GM23338 (cell line): ENCODE measurements around the gene NAB2. TPM values are rescaled to one million over a fixed set of nuclear protein-coding genes. Genes with fewer than 3 reads are reported as not detected.

Source experiments
- ATAC-seq: fragments of 200-7000 bp; cut with Tn5 transposase; 3 replicates; pipeline ENCODE4 v1.9.1; 2020
- DNase-seq: peaks from one replicate; pipeline ENCODE4 v3.0.0-alpha.2; 2015; ENCODE audit warnings: low spot score
- H2AFZ ChIP-seq: fragments of 200-600 bp; sonication (generic); 2 replicates; pipeline ENCODE4 v1.8.0; 2016; ENCODE audit warnings: antibody characterized with exemption, mild to moderate bottlenecking, moderate library complexity
- H3F3A ChIP-seq: fragments of 200-600 bp; sonication (generic); replicated peaks from 2 replicates; pipeline ENCODE4 v1.8.0; 2017; ENCODE audit warnings: antibody characterized with exemption, mixed run types, low read depth
- H3K27ac ChIP-seq: fragments of 200-600 bp; sonication (generic); 2 replicates; pipeline ENCODE4 v1.6.1; 2016; ENCODE audit warnings: low read depth
- H3K27me3 ChIP-seq: fragments of 200-600 bp; sonication (generic); 2 replicates; pipeline ENCODE4 v1.8.0; 2016; ENCODE audit warnings: mild to moderate bottlenecking, mixed run types, moderate library complexity; ENCODE audit not compliant: insufficient read depth
- H3K36me3 ChIP-seq: fragments of 200-600 bp; sonication (generic); 2 replicates; pipeline ENCODE4 v1.8.0; 2016; ENCODE audit warnings: mild to moderate bottlenecking; ENCODE audit not compliant: insufficient read depth
- H3K4me1 ChIP-seq: fragments of 200-600 bp; sonication (generic); 2 replicates; pipeline ENCODE4 v1.8.0; 2016; ENCODE audit warnings: mild to moderate bottlenecking, moderate library complexity; ENCODE audit not compliant: insufficient read depth
- H3K4me2 ChIP-seq: fragments of 200-600 bp; sonication (generic); 2 replicates; pipeline ENCODE4 v1.7.1; 2017; ENCODE audit warnings: mixed run types
- H3K4me3 ChIP-seq: fragments of 200-600 bp; sonication (generic); 2 replicates; pipeline ENCODE4 v1.6.1; 2016; ENCODE audit warnings: mixed run types
- H3K79me2 ChIP-seq: fragments of 200-600 bp; sonication (generic); replicated peaks from 2 replicates; pipeline ENCODE4 v1.8.0; 2017; ENCODE audit warnings: mild to moderate bottlenecking; ENCODE audit not compliant: insufficient read depth
- H3K9me2 ChIP-seq: fragments of 200-600 bp; sonication (generic); 2 replicates; pipeline ENCODE4 v1.8.0; 2017; ENCODE audit not compliant: insufficient read depth
- H4K20me1 ChIP-seq: fragments of 200-600 bp; sonication (generic); replicated peaks from 2 replicates; pipeline ENCODE4 v1.8.0; 2017; ENCODE audit warnings: mild to moderate bottlenecking; ENCODE audit not compliant: insufficient read depth
- H3K27ac Mint-ChIP-seq: 2 replicates; pipeline ENCODE4 v1.8.0; 2020; ENCODE audit warnings: inconsistent platforms, mild to moderate bottlenecking, moderate library complexity, mixed read lengths
- H3K27me3 Mint-ChIP-seq: 3 replicates; pipeline ENCODE4 v1.8.0; 2022; ENCODE audit warnings: low read depth, mild to moderate bottlenecking, moderate library complexity, mixed read lengths, inconsistent platforms; ENCODE audit not compliant: insufficient read depth, poor library complexity
- H3K36me3 Mint-ChIP-seq: 3 replicates; pipeline ENCODE4 v1.8.0; 2021; ENCODE audit warnings: low read depth, mild to moderate bottlenecking, inconsistent platforms, moderate library complexity, mixed read lengths
- H3K4me1 Mint-ChIP-seq: 3 replicates; pipeline ENCODE4 v1.8.0; 2020; ENCODE audit warnings: mild to moderate bottlenecking, inconsistent platforms, mixed read lengths
- H3K4me3 Mint-ChIP-seq: 3 replicates; pipeline ENCODE4 v1.8.0; 2021; ENCODE audit warnings: moderate library complexity, mild to moderate bottlenecking, inconsistent platforms, mixed read lengths
- H3K9me3 Mint-ChIP-seq: 3 replicates; pipeline ENCODE4 v1.8.0; 2020; ENCODE audit warnings: moderate library complexity, mild to moderate bottlenecking, inconsistent platforms, mixed read lengths
- CREB1 ChIP-seq: fragments of 250-450 bp; sonication (Bioruptor Pico); IDR thresholded peaks from 2 replicates; pipeline ENCODE4 v1.5.0; 2020; ENCODE audit warnings: low read depth, mild to moderate bottlenecking, moderate library complexity
- EZH2 ChIP-seq: fragments of 200-600 bp; sonication (generic); IDR thresholded peaks from one replicate; pipeline ENCODE4 v1.8.0; 2017; ENCODE audit warnings: antibody characterized with exemption, mild to moderate bottlenecking, low read depth; ENCODE audit not compliant: unreplicated experiment
- EZH2phosphoT487 ChIP-seq: fragments of 200-600 bp; sonication (generic); IDR thresholded peaks from one replicate; pipeline ENCODE4 v1.8.1; 2018; ENCODE audit warnings: antibody characterized with exemption; ENCODE audit not compliant: unreplicated experiment
- JUNB ChIP-seq: IDR thresholded peaks from one replicate; pipeline ENCODE4 v1.6.1; 2016; ENCODE audit warnings: antibody characterized with exemption; ENCODE audit not compliant: unreplicated experiment
- NANOG ChIP-seq: IDR thresholded peaks from 2 replicates; pipeline ENCODE4 v1.6.1; 2016; ENCODE audit warnings: antibody characterized with exemption, borderline replicate concordance
- POLR2AphosphoS5 ChIP-seq: IDR thresholded peaks from 2 replicates; pipeline ENCODE4 v1.6.1; 2016; ENCODE audit warnings: antibody characterized with exemption, low read depth
- STAT1 ChIP-seq: IDR thresholded peaks from one replicate; pipeline ENCODE4 v1.6.1; 2016; ENCODE audit warnings: antibody characterized with exemption; ENCODE audit not compliant: unreplicated experiment
- ZNF114 ChIP-seq: fragments of 250-450 bp; sonication (Bioruptor Pico); IDR thresholded peaks from 2 replicates; pipeline ENCODE4 v1.5.0; 2020; ENCODE audit warnings: mild to moderate bottlenecking, moderate library complexity
- ZNF331 ChIP-seq: fragments of 250-450 bp; sonication (Bioruptor Pico); IDR thresholded peaks from 2 replicates; pipeline ENCODE4 v1.5.0; 2020; ENCODE audit warnings: low read depth, mild to moderate bottlenecking, moderate library complexity
- polyA plus RNA-seq: library from polyadenylated mRNA; unstranded; fragments of >200 nt; fragmentation: Nextera tagmentation; extraction: Ambion mirVana; gene quantifications from 2 replicates; pipeline ENCODE4 v1.2.1, GENCODE V29; 2016
- total RNA-seq: library from RNA; depleted of rRNA; stranded (reverse); fragments of >200 nt; shearing (Covaris generic); gene quantifications from 2 replicates; pipeline ENCODE4 v1.2.3, GENCODE V29; 2014
- TF ChIP-seq, protein P1 (sequence below): fragments of 250-450 bp; sonication (Bioruptor Pico); IDR thresholded peaks from 2 replicates; pipeline ENCODE4 v1.5.0; 2020; ENCODE audit warnings: mild to moderate bottlenecking, moderate library complexity
- TF ChIP-seq, protein P2 (sequence below): IDR thresholded peaks from 2 replicates; pipeline ENCODE4 v1.6.1; 2016; ENCODE audit warnings: antibody characterized with exemption
- TF ChIP-seq, protein P3 (sequence below), 2 experiments: fragments of 200-600 bp in 1 of 2; sonication (generic) in 1 of 2; conservative IDR thresholded peaks; 2 replicates each; pipeline versions ENCODE4 v1.5.1 to v1.6.1; 2016 to 2017; ENCODE audit warnings: antibody characterized with exemption in 2 of 2, low read depth in 2 of 2, mild to moderate bottlenecking in 2 of 2, moderate library complexity in 1 of 2
- TF ChIP-seq, protein P4 (sequence below): IDR thresholded peaks from one replicate; pipeline ENCODE4 v1.6.1; 2018; ENCODE audit warnings: antibody characterized with exemption; ENCODE audit not compliant: unreplicated experiment

NAB2 gene
- total and polyA plus RNA-seq, 2 experiments from 2014 or later = 6.5 to 19.8 TPM

DNA sequence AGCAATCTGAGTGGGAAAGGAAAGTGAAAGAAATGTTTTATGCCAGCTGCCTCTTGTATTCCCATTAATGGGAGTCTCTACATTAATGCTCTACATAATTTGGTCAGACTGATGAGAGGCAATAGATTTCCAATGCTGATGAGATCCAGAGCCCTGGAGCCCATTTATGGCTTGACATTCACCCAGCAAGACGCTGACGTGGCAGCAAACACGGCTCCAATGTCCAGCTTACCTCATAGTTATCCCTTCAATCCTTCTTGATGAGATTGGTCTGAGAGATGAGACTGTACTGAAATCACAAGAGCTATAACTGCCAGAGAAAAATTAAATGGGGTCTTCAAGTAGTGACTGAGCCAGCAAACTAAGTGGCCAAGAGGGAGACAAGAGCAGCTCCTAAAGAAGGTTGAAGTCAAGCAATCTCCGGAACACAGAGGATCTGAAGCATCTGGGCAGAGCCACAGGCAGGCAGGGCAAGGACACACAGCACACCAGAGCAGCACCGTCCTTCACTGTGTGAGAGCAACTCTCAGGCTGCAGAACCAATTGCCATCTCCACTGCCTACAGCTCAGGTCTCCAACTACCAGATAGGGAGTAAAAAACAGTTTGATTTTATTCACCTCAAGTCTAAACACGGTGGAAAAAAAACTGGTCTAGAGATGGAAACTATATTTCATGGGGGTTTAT, 31.7 kb upstream of the NAB2 start:
- Histone ChIP-seq H3K9me2 (no peaks in the 10 kb centered on the region), H4K20me1 (peaks cover 8% of the 10 kb centered on the region; the same call in 1 of the 2 replicates), H3K4me3 (no peak overlapping the region), H3K79me2 (no peaks in the 10 kb centered on the region), H3K4me1 (no peaks in the 10 kb centered on the region), H3K36me3 (peaks cover 47% of the 10 kb centered on the region), H2AFZ (no peak overlapping the region), H3K4me2 (no peak overlapping the region), H3K27me3 (no peaks in the 10 kb centered on the region), H3F3A (peaks cover 9% of the 10 kb centered on the region; the same call in 1 of the 2 replicates), H3K27ac (no peak overlapping the region)
- TF ChIP-seq EZH2 = no peak
- no peak for TF ChIP-seq EZH2phosphoT487
- TF ChIP-seq POLR2AphosphoS5 = no peak
- TF ChIP-seq, protein P1, sequence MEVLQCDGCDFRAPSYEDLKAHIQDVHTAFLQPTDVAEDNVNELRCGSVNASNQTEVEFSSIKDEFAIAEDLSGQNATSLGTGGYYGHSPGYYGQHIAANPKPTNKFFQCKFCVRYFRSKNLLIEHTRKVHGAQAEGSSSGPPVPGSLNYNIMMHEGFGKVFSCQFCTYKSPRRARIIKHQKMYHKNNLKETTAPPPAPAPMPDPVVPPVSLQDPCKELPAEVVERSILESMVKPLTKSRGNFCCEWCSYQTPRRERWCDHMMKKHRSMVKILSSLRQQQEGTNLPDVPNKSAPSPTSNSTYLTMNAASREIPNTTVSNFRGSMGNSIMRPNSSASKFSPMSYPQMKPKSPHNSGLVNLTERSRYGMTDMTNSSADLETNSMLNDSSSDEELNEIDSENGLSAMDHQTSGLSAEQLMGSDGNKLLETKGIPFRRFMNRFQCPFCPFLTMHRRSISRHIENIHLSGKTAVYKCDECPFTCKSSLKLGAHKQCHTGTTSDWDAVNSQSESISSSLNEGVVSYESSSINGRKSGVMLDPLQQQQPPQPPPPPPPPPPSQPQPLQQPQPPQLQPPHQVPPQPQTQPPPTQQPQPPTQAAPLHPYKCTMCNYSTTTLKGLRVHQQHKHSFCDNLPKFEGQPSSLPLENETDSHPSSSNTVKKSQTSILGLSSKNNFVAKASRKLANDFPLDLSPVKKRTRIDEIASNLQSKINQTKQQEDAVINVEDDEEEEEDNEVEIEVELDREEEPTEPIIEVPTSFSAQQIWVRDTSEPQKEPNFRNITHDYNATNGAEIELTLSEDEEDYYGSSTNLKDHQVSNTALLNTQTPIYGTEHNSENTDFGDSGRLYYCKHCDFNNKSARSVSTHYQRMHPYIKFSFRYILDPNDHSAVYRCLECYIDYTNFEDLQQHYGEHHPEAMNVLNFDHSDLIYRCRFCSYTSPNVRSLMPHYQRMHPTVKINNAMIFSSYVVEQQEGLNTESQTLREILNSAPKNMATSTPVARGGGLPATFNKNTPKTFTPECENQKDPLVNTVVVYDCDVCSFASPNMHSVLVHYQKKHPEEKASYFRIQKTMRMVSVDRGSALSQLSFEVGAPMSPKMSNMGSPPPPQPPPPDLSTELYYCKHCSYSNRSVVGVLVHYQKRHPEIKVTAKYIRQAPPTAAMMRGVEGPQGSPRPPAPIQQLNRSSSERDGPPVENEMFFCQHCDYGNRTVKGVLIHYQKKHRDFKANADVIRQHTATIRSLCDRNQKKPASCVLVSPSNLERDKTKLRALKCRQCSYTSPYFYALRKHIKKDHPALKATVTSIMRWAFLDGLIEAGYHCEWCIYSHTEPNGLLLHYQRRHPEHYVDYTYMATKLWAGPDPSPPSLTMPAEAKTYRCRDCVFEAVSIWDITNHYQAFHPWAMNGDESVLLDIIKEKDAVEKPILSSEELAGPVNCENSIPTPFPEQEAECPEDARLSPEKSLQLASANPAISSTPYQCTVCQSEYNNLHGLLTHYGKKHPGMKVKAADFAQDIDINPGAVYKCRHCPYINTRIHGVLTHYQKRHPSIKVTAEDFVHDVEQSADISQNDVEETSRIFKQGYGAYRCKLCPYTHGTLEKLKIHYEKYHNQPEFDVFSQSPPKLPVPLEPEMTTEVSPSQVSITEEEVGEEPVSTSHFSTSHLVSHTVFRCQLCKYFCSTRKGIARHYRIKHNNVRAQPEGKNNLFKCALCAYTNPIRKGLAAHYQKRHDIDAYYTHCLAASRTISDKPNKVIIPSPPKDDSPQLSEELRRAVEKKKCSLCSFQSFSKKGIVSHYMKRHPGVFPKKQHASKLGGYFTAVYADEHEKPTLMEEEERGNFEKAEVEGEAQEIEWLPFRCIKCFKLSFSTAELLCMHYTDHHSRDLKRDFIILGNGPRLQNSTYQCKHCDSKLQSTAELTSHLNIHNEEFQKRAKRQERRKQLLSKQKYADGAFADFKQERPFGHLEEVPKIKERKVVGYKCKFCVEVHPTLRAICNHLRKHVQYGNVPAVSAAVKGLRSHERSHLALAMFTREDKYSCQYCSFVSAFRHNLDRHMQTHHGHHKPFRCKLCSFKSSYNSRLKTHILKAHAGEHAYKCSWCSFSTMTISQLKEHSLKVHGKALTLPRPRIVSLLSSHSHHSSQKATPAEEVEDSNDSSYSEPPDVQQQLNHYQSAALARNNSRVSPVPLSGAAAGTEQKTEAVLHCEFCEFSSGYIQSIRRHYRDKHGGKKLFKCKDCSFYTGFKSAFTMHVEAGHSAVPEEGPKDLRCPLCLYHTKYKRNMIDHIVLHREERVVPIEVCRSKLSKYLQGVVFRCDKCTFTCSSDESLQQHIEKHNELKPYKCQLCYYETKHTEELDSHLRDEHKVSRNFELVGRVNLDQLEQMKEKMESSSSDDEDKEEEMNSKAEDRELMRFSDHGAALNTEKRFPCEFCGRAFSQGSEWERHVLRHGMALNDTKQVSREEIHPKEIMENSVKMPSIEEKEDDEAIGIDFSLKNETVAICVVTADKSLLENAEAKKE (CRISPR knock-in tag) = no peak
- no peak for TF ChIP-seq STAT1
- TF ChIP-seq, protein P2, sequence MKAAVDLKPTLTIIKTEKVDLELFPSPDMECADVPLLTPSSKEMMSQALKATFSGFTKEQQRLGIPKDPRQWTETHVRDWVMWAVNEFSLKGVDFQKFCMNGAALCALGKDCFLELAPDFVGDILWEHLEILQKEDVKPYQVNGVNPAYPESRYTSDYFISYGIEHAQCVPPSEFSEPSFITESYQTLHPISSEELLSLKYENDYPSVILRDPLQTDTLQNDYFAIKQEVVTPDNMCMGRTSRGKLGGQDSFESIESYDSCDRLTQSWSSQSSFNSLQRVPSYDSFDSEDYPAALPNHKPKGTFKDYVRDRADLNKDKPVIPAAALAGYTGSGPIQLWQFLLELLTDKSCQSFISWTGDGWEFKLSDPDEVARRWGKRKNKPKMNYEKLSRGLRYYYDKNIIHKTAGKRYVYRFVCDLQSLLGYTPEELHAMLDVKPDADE = no peak
- TF ChIP-seq, protein P3, sequence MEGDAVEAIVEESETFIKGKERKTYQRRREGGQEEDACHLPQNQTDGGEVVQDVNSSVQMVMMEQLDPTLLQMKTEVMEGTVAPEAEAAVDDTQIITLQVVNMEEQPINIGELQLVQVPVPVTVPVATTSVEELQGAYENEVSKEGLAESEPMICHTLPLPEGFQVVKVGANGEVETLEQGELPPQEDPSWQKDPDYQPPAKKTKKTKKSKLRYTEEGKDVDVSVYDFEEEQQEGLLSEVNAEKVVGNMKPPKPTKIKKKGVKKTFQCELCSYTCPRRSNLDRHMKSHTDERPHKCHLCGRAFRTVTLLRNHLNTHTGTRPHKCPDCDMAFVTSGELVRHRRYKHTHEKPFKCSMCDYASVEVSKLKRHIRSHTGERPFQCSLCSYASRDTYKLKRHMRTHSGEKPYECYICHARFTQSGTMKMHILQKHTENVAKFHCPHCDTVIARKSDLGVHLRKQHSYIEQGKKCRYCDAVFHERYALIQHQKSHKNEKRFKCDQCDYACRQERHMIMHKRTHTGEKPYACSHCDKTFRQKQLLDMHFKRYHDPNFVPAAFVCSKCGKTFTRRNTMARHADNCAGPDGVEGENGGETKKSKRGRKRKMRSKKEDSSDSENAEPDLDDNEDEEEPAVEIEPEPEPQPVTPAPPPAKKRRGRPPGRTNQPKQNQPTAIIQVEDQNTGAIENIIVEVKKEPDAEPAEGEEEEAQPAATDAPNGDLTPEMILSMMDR (conservative IDR thresholded peaks at IDR 0.05; ENCODE audit: low read depth in 2 of 2) = no peak
- TF ChIP-seq NANOG = no peak
- TF ChIP-seq JUNB = no peak
- TF ChIP-seq, protein P4, sequence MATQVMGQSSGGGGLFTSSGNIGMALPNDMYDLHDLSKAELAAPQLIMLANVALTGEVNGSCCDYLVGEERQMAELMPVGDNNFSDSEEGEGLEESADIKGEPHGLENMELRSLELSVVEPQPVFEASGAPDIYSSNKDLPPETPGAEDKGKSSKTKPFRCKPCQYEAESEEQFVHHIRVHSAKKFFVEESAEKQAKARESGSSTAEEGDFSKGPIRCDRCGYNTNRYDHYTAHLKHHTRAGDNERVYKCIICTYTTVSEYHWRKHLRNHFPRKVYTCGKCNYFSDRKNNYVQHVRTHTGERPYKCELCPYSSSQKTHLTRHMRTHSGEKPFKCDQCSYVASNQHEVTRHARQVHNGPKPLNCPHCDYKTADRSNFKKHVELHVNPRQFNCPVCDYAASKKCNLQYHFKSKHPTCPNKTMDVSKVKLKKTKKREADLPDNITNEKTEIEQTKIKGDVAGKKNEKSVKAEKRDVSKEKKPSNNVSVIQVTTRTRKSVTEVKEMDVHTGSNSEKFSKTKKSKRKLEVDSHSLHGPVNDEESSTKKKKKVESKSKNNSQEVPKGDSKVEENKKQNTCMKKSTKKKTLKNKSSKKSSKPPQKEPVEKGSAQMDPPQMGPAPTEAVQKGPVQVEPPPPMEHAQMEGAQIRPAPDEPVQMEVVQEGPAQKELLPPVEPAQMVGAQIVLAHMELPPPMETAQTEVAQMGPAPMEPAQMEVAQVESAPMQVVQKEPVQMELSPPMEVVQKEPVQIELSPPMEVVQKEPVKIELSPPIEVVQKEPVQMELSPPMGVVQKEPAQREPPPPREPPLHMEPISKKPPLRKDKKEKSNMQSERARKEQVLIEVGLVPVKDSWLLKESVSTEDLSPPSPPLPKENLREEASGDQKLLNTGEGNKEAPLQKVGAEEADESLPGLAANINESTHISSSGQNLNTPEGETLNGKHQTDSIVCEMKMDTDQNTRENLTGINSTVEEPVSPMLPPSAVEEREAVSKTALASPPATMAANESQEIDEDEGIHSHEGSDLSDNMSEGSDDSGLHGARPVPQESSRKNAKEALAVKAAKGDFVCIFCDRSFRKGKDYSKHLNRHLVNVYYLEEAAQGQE = no peak
- TF ChIP-seq ZNF331 (CRISPR knock-in tag) = no peak
- no peak for TF ChIP-seq CREB1 (CRISPR knock-in tag)
- TF ChIP-seq ZNF114 (CRISPR knock-in tag) = no peak
- Mint-ChIP-seq H3K27me3 (no peaks in the 10 kb centered on the region), H3K4me1 (no peaks in the 10 kb centered on the region), H3K4me3 (no peak overlapping the region), H3K27ac (no peak overlapping the region), H3K9me3 (no peaks in the 10 kb centered on the region), H3K36me3 (peaks cover 58% of the 10 kb centered on the region)
- DNase-seq = no peak
- no peak for ATAC-seq
